ENCODE measurements around the gene GRM8. TPM values are rescaled to one million over a fixed set of nuclear protein-coding genes. Genes with fewer than 3 reads are reported as not detected.
"Not testable (repeated sequence)": the region's sequence is repeated elsewhere in the genome, so short reads cannot be mapped to it uniquely, and the experiment has no call there.

GRM8 gene
- total RNA-seq, 2 donors from 2014 or later = not detected

DNA sequence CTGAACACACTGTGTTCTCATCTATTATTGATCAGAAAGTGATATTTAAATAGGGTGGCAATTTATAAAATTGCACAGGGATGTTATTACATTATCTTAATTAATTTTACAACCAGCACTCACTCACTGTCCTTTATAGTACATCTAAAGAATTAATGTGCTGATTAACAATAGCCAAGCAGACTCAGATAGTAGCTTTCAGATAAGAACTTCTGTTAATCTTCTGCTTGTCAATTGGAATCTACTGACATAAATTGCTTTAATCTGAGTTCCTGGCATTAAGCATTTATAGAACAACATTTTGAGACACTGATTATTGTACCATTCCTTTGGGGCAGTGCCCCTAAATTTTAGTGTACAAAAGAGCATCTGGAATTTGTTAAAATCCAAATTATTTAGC lies 408.9 kb downstream of the GRM8 start:
- no peak overlapping the region for H3K4me3 Mint-ChIP-seq
- no peak for ATAC-seq (replicated peaks)
- H3K36me3 Mint-ChIP-seq (ENCODE audit: low read depth) = no peaks in the 10 kb centered on the region
- H3K4me1 Mint-ChIP-seq = no peaks in the 10 kb centered on the region
- H3K27ac Mint-ChIP-seq = no peak overlapping the region
- peaks cover 6% of the 10 kb centered on the region for H3K27me3 Mint-ChIP-seq
- H3K9me3 Mint-ChIP-seq = peaks cover 5% of the 10 kb centered on the region

DNA sequence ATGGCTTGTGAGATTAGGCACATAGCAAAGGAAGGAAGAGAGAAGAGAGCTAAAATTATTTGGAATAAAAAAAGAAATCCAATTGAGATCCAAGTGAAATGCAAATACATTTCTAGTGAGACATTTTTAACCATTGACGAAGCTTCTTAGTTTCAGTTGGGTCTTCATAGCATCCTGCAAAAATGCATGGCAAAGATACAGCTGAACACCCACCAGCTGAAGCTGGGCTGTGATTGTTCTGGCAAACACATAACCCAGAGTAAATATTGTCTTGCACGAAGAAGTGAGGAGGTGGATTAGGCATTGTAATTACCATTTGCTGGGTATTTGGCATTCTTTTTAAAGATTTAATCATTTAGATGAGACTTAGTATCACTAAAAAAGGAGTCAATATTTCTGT lies 409.4 kb downstream of the GRM8 start:
- ATAC-seq (replicated peaks) = no peak

DNA sequence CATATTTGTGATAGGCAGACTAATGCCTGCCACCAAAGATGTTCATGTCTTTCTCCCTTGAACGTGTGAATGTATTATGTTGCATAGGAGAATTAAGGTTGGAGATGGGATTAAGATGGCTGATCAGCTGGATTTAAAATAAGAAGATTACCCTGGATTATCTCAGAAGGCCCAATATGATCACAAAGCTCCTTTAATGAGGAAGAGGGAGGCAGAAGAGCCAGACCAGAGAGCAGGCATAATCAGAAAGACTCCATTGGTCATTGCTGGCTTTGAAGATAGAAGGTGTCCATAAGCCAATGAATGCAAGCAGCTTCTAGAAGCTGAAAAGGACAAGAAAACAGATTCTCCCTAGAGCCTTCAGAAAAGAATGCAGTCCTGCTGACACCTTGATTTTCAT lies 410.3 kb downstream of the GRM8 start:
- no peaks in the 10 kb centered on the region for H3K36me3 Mint-ChIP-seq (ENCODE audit: low read depth)
- H3K27ac Mint-ChIP-seq = no peak overlapping the region
- H3K4me3 Mint-ChIP-seq = no peak overlapping the region
- ATAC-seq (replicated peaks) = no peak
- H3K9me3 Mint-ChIP-seq = no peaks in the 10 kb centered on the region
- H3K27me3 Mint-ChIP-seq = peaks cover 6% of the 10 kb centered on the region
- H3K4me1 Mint-ChIP-seq = no peaks in the 10 kb centered on the region

More for the DNA sequence above, 409.4 kb downstream of the GRM8 start:
- H3K9me3 Mint-ChIP-seq = peaks cover 5% of the 10 kb centered on the region
- no peaks in the 10 kb centered on the region for H3K36me3 Mint-ChIP-seq (ENCODE audit: low read depth)
- no peak overlapping the region for H3K4me3 Mint-ChIP-seq
- no peak overlapping the region for H3K27ac Mint-ChIP-seq
- H3K27me3 Mint-ChIP-seq = peaks cover 9% of the 10 kb centered on the region
- no peaks in the 10 kb centered on the region for H3K4me1 Mint-ChIP-seq

DNA sequence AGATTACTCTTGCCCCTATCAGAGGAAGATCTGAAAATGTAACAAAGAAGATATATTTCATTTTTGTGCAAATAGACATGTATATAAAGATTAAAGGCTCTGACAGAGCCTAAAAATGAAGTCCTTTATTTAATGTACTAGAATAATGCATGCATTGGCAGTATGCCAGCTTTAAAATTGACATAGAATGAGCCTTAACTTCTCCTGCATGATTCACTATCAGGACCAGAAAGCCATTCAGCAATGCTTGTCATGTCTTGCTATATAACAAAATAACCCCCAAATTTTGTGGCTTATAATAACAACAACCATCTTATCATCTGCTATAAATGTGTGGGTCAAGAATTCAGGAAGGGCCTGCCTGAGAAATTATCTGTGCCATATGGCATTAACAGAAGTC lies 411.9 kb downstream of the GRM8 start:
- H3K4me3 Mint-ChIP-seq = no peak overlapping the region

GRCh38 chr7:126839624-126840023 lies 413.1 kb downstream of the GRM8 start:
- no peak for ATAC-seq (replicated peaks)
- H3K9me3 Mint-ChIP-seq = no peaks in the 10 kb centered on the region
- peaks cover 10% of the 10 kb centered on the region for H3K27me3 Mint-ChIP-seq
- no peak overlapping the region for H3K4me3 Mint-ChIP-seq
- no peaks in the 10 kb centered on the region for H3K4me1 Mint-ChIP-seq
- H3K36me3 Mint-ChIP-seq (ENCODE audit: low read depth) = no peaks in the 10 kb centered on the region
- no peak overlapping the region for H3K27ac Mint-ChIP-seq

More for the DNA sequence above, 411.9 kb downstream of the GRM8 start:
- no peak for ATAC-seq (replicated peaks)
- H3K9me3 Mint-ChIP-seq = no peaks in the 10 kb centered on the region
- no peaks in the 10 kb centered on the region for H3K36me3 Mint-ChIP-seq (ENCODE audit: low read depth)
- peaks cover 10% of the 10 kb centered on the region for H3K27me3 Mint-ChIP-seq
- H3K4me1 Mint-ChIP-seq = no peaks in the 10 kb centered on the region
- H3K27ac Mint-ChIP-seq = no peak overlapping the region

DNA sequence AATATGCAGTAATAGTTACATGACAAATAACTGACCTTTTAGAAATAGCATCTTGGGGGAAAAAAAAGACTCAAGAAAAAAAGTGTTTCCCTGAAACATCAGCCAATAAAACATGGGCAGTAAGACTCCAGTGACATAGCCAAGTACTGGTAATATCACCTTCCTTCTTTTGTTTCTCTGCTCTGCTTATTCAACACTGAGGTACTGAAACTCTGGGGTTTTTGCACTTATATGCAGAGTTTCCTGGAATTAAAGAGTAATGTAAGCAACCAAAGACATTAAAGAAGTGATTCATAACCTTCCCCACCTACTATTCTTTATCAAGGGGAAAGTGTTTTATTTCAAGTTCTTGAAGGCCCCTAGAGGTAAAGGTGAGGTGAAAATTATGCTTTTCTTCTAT lies 414.5 kb downstream of the GRM8 start:
- H3K4me3 Mint-ChIP-seq = no peak overlapping the region
- no peaks in the 10 kb centered on the region for H3K36me3 Mint-ChIP-seq (ENCODE audit: low read depth)
- H3K27ac Mint-ChIP-seq = no peak overlapping the region
- H3K27me3 Mint-ChIP-seq = peaks cover 10% of the 10 kb centered on the region
- H3K9me3 Mint-ChIP-seq = no peaks in the 10 kb centered on the region
- peak; percentile 29 for ATAC-seq (replicated peaks)
- no peaks in the 10 kb centered on the region for H3K4me1 Mint-ChIP-seq

- not testable (repeated sequence) for H3K9me3 Mint-ChIP-seq; H3K4me1 Mint-ChIP-seq; ATAC-seq (replicated peaks); H3K27me3 Mint-ChIP-seq; H3K27ac Mint-ChIP-seq; H3K36me3 Mint-ChIP-seq (ENCODE audit: low read depth); H3K4me3 Mint-ChIP-seq
Measured at GRCh38 chr7:126831241-126831640, 421.5 kb downstream of the GRM8 start.

- Mint-ChIP-seq H3K27ac (no peak overlapping the region), H3K36me3 (ENCODE audit: low read depth) (no peaks in the 10 kb centered on the region), H3K9me3 (no peaks in the 10 kb centered on the region), H3K27me3 (peaks cover 9% of the 10 kb centered on the region), H3K4me3 (no peak overlapping the region), H3K4me1 (no peaks in the 10 kb centered on the region)
- ATAC-seq (replicated peaks) = no peak
Measured at GRCh38 chr7:126820925-126821324, 431.8 kb downstream of the GRM8 start.

DNA sequence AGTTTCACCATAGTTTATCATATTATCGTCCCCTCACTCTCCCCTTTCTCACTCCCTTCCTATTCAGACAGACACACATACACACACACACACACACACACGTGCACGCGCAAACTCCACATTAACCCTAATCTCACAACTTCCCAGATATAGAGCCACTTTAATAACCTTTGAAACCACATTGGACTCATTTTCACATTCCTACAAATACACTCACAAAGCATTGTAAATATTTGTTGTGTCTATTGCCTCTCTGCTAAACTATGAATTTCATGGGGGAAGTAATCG lies 433.6 kb downstream of the GRM8 start:
- no peaks in the 10 kb centered on the region for H3K36me3 Mint-ChIP-seq (ENCODE audit: low read depth)
- no peaks in the 10 kb centered on the region for H3K9me3 Mint-ChIP-seq
- no peak overlapping the region for H3K27ac Mint-ChIP-seq
- H3K4me1 Mint-ChIP-seq = no peaks in the 10 kb centered on the region
- H3K4me3 Mint-ChIP-seq = no peak overlapping the region
- no peak for ATAC-seq (replicated peaks)
- peaks cover 9% of the 10 kb centered on the region for H3K27me3 Mint-ChIP-seq

DNA sequence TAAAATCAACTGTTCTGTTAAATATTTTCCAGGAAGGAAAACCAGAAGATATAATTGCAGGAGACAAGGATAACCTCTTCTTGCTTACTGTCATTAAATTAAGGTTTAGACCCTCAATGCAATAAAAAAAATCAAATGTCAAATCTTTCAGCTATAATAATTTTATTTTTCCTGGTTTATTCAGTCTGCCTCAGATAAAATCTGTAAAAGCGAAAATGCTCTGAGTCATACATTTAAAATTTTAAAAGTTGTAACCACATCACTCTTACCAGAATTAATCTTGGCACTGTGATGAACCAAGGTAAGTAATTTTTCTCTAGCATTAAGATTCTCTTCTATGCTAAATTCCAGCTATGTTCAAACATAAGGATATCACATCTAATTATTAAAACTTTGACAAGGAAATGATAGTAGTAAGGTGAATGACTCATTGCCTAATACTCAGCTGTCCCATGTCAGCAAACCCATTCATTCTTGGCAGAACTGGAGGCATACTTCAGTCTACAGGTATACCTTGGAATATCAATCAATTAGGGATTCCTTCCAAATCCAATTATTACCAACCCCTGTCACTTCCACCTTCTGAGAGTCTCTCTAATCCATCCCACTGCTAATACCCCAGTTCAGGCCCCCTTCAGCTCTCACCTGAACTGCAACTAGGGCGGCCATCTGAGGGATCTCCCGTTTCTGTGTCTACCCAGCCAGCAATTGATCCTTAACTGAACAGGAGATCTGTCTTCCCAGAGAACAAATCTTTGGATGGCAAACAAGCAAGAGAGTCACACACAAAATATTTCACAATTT lies 434.1 kb downstream of the GRM8 start:
- peaks cover 9% of the 10 kb centered on the region for H3K27me3 Mint-ChIP-seq
- no peaks in the 10 kb centered on the region for H3K36me3 Mint-ChIP-seq (ENCODE audit: low read depth)
- H3K9me3 Mint-ChIP-seq = no peaks in the 10 kb centered on the region
- no peak overlapping the region for H3K4me3 Mint-ChIP-seq
- H3K27ac Mint-ChIP-seq = no peak overlapping the region
- ATAC-seq (replicated peaks) = no peak
- no peaks in the 10 kb centered on the region for H3K4me1 Mint-ChIP-seq

- no peak for ATAC-seq (replicated peaks)
- Mint-ChIP-seq H3K9me3 (no peaks in the 10 kb centered on the region), H3K27ac (no peak overlapping the region), H3K4me3 (no peak overlapping the region), H3K36me3 (ENCODE audit: low read depth) (no peaks in the 10 kb centered on the region), H3K27me3 (peaks cover 6% of the 10 kb centered on the region), H3K4me1 (no peaks in the 10 kb centered on the region)
Measured at GRCh38 chr7:126809188-126809587, 443.6 kb downstream of the GRM8 start.

DNA sequence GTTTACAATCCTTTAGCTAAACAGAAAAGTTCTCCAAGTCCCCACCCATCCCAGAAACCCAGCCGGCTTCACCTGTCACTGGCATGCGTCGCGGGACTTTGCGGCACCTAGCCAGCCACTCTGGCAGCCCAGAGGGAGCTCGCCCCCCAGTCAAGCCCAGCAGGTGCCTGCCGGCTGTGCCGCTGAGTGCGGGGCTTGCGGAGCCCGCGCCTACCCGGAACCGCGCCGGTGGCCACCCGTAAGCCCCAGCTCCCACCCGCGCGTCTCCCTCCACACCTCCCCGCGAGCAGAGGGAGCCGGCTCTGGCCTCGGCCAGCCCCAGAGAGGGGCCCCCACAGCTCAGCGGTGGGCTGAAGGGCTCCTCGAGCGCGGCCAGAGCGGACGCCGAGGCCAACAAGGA lies 446.1 kb downstream of the GRM8 start:
- Mint-ChIP-seq H3K27me3 (peaks cover 6% of the 10 kb centered on the region), H3K4me3 (no peak overlapping the region), H3K36me3 (ENCODE audit: low read depth) (no peaks in the 10 kb centered on the region), H3K4me1 (no peaks in the 10 kb centered on the region), H3K9me3 (no peaks in the 10 kb centered on the region), H3K27ac (no peak overlapping the region)
- no peak for ATAC-seq (replicated peaks)

- no peaks in the 10 kb centered on the region for H3K9me3 Mint-ChIP-seq
- H3K36me3 Mint-ChIP-seq (ENCODE audit: low read depth) = no peaks in the 10 kb centered on the region
- no peak overlapping the region for H3K4me3 Mint-ChIP-seq
- no peak overlapping the region for H3K27ac Mint-ChIP-seq
- H3K27me3 Mint-ChIP-seq = peaks cover 3% of the 10 kb centered on the region
- ATAC-seq (replicated peaks) = no peak
- no peaks in the 10 kb centered on the region for H3K4me1 Mint-ChIP-seq
Measured at GRCh38 chr7:126805351-126805750, 447.4 kb downstream of the GRM8 start.

DNA sequence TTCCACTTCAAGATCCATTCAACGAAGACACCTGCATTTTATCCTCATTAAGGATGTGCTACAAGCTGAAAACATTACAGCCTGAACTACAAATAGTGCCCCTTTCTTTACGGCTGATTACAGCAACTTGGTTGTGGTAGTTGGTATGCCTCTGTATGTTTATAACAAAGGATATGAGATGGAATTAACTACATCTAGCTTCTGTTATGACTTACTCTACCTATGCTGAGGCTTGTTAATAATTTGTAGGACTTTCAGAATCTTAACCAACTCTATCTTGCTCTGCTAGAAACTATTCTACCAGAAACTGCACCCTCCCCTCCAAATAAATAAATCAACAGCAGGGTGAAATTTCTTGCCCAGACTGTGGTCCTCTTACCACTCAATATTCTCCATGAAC lies 448.1 kb downstream of the GRM8 start:
- Mint-ChIP-seq H3K4me1 (no peaks in the 10 kb centered on the region), H3K27me3 (peaks cover 6% of the 10 kb centered on the region), H3K9me3 (no peaks in the 10 kb centered on the region), H3K27ac (no peak overlapping the region), H3K4me3 (no peak overlapping the region), H3K36me3 (ENCODE audit: low read depth) (no peaks in the 10 kb centered on the region)
- no peak for ATAC-seq (replicated peaks)

- Mint-ChIP-seq H3K27me3 (peaks cover 6% of the 10 kb centered on the region), H3K4me1 (no peaks in the 10 kb centered on the region), H3K27ac (no peak overlapping the region), H3K9me3 (no peaks in the 10 kb centered on the region), H3K36me3 (ENCODE audit: low read depth) (no peaks in the 10 kb centered on the region), H3K4me3 (no peak overlapping the region)
- no peak for ATAC-seq (replicated peaks)
Measured at GRCh38 chr7:126803990-126804389, 448.8 kb downstream of the GRM8 start.

Measured in activated T-helper 17 cell treated with anti-CD3 and anti-CD28 coated beads, Interleukin-2, amount 50 U/mL, for 72 hours (primary cell).